ENCODE results near the gene ZNF423.

GRCh38 chr16:49638673-49639610 lies 217.0 kb downstream of the ZNF423 start:
- TF ChIP-seq CTCF (IDR thresholded peaks at IDR 0.05; ENCODE audit: low read depth, low read length, poor library complexity, severe bottlenecking) (no peak), EZH2phosphoT487 (IDR thresholded peaks at IDR 0.05; ENCODE audit: borderline replicate concordance, low read length) (no peak)

All from DOHH2 (cell line).